Measurements from ENCODE around the gene GALNT10. TPM values are rescaled to one million over a fixed set of nuclear protein-coding genes. Genes with fewer than 3 reads are reported as not detected.

GALNT10 gene
- total and polyA plus RNA-seq, 9 of the 15 experiments (the other 6 are each of a cell fraction or from before 2014, with no cell fraction given), result 4.6 to 37.1 (median 13.3) TPM

DNA sequence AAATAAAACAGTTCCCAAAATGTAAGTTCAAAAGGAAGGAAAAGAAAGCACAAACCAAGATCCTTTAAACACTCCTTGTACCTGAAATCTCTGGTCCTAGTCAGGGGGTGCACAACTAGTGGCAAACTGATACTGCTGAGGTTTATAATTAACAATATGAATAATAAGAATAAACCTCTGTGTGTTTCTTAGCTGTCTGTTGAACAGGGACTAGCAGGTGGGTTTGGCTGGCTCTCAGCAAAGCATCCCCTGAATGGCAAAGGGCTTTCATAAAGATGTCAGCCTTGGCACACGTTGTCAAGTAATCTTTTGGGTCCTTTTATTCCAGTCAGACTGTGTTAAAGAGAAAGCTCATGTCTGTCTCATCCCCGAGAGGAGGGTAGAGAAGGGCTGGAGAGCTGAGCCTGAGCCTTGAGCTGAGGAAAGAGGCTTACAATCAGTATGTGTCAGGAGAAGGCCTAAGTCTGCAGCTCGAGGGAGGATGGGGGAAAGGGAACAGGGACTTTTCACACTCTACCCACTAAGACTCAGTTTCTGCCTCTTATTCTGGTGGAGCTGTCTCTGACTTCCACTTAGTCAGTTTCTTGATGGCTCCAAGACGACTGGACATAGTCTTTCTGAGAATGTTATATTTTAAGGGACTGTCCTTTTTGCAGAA is 123.0 kb downstream of the GALNT10 start:
- DNase-seq (ENCODE audit: extremely low read depth in 1 of 4, low spot score in 3 of 4), result no peak
- intact Hi-C loops (cut with micrococcal nuclease), result no loop called here
- ATAC-seq, result no peak
- H3K9me1 ChIP-seq (ENCODE audit: control insufficient read depth, insufficient read depth, low read length), result no peaks in the 10 kb centered on the region
- BruUV-seq (replicated peaks), result no TSS peak
- no peaks in the 10 kb centered on the region for H3K36me3 ChIP-seq (ENCODE audit: control insufficient read depth, insufficient read depth, low read length)
- H3K27me3 ChIP-seq (ENCODE audit: control insufficient read depth in 2 of 2, insufficient read depth in 2 of 2, low read length in 2 of 2), result no peaks in the 10 kb centered on the region
- H3K79me2 ChIP-seq (ENCODE audit: control insufficient read depth, insufficient read depth, low read length), result no peaks in the 10 kb centered on the region
- no peaks in the 10 kb centered on the region for H3K9me3 ChIP-seq (replicated peaks; ENCODE audit: control insufficient read depth, insufficient read depth, low read depth, low read length)
- no peak overlapping the region for H2AFZ ChIP-seq (ENCODE audit: low read depth, low read length)
- CTCF ChIA-PET (ENCODE audit: low intra/inter-chr PET ratio), result no interaction called here
- TF ChIP-seq HNRNPL (IDR thresholded peaks at IDR 0.05; ENCODE audit: low read depth, low read length) (no peak), TBL1XR1 (IDR thresholded peaks at IDR 0.05; ENCODE audit: low read length in 2 of 2) (no peak), ATF7 (IDR thresholded peaks at IDR 0.05) (no peak), SMARCE1 (IDR thresholded peaks at IDR 0.05) (no peak), SMC3 (conservative IDR thresholded peaks at IDR 0.05; ENCODE audit: insufficient read depth, low read depth, low read length) (no peak), GABPA (tag; conservative IDR thresholded peaks at IDR 0.05; ENCODE audit: low read depth) (no peak), RBM22 (IDR thresholded peaks at IDR 0.05; ENCODE audit: low read depth, low read length, poor library complexity, severe bottlenecking) (no peak), HNRNPK (IDR thresholded peaks at IDR 0.05; ENCODE audit: low read depth, low read length, poor library complexity, severe bottlenecking) (no peak)
- TF ChIP-seq, protein P1, sequence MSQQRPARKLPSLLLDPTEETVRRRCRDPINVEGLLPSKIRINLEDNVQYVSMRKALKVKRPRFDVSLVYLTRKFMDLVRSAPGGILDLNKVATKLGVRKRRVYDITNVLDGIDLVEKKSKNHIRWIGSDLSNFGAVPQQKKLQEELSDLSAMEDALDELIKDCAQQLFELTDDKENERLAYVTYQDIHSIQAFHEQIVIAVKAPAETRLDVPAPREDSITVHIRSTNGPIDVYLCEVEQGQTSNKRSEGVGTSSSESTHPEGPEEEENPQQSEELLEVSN (IDR thresholded peaks at IDR 0.05; ENCODE audit: borderline replicate concordance in 1 of 2, extremely low read depth in 1 of 2, insufficient read depth in 1 of 2, insufficient read length in 1 of 2, low read depth in 1 of 2, low read length in 1 of 2, poor library complexity in 1 of 2, severe bottlenecking in 1 of 2), result no peak
- TF ChIP-seq, protein P2, sequence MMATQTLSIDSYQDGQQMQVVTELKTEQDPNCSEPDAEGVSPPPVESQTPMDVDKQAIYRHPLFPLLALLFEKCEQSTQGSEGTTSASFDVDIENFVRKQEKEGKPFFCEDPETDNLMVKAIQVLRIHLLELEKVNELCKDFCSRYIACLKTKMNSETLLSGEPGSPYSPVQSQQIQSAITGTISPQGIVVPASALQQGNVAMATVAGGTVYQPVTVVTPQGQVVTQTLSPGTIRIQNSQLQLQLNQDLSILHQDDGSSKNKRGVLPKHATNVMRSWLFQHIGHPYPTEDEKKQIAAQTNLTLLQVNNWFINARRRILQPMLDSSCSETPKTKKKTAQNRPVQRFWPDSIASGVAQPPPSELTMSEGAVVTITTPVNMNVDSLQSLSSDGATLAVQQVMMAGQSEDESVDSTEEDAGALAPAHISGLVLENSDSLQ (IDR thresholded peaks at IDR 0.05), result no peak
- no peak overlapping the region for H3K4me3 ChIP-seq
- in situ Hi-C loops (cut with MboI), result no loop called here
- 27% methylated on average over 4 of the region's 4 CpGs for WGBS (ENCODE audit: insufficient coverage, low coverage, missing lambda C conversion rate)
- H3K4me1 ChIP-seq (replicated peaks in 1 of 2; ENCODE audit: control insufficient read depth in 2 of 2, insufficient read depth in 2 of 2, low read length in 2 of 2), result no peaks in the 10 kb centered on the region
- no peak for FAIRE-seq
- no peak overlapping the region for H3K4me2 ChIP-seq (ENCODE audit: insufficient read depth, low read length)
- POLR2A ChIA-PET, result no interaction called here
- peaks cover 3% of the 10 kb centered on the region; the same call in 1 of the 2 replicates for H4K20me1 ChIP-seq (replicated peaks; ENCODE audit: control insufficient read depth, insufficient read depth, low read length)
- H3K27ac ChIP-seq (ENCODE audit: extremely low read depth, low read depth, low read length), result no peak overlapping the region
- H3K9ac ChIP-seq (ENCODE audit: insufficient read depth in 1 of 2, low read depth in 2 of 2, low read length in 2 of 2), result no peak overlapping the region

All from K562 (cell line).